GM12801 (cell line): ENCODE data around the gene HLF.

ENCODE experiments used
- CTCF ChIP-seq: IDR thresholded peaks from one replicate; pipeline ENCODE4 v1.5.1; 2011; ENCODE audit warnings: control low read depth; ENCODE audit not compliant: insufficient read length; ENCODE audit errors: extremely low read depth

HLF gene

GRCh38 chr17:55323518-55324295 lies 58.9 kb downstream of the HLF start:
- no peak for TF ChIP-seq CTCF

- no peak for TF ChIP-seq CTCF
Observed at GRCh38 chr17:55324296-55324978, 59.7 kb downstream of the HLF start.

DNA sequence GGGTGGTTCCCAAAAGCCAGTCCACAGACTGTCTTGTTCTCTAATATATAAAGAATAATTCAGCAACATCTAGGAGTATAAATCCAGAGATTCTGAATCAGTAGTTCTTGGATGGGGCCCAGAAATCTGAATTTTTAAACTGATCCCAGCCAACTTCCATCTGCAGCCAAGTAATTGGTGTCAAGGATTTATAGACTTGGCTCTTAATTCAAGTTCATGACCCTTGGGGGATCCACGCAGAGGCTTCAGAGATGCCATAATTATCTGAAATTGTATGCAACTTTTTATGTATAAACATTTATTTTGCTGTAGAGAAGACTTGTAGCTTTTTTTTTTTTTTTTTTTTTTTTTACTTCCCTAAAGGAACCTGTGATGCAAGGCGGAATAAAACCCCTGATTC lies 60.6 kb downstream of the HLF start:
- no peak for TF ChIP-seq CTCF

DNA sequence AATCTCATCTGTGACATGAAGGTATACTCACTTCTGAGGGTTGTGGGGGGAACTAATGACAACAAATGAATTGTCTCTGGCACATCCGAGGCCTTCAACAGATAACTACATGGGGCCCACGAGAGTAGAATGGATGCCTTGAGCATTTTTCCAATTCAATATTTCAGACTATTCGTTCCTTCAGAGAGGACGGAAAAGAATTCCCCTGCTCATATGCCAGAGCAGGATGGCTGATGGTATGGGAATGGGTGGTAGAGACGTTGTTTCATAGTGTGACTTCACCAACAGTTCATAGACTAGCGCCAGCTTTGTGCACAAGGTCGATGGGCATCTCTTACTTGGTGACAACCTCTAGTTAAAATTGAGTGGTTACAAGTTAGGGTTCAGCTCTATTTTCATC lies 61.3 kb downstream of the HLF start:
- no peak for TF ChIP-seq CTCF

DNA sequence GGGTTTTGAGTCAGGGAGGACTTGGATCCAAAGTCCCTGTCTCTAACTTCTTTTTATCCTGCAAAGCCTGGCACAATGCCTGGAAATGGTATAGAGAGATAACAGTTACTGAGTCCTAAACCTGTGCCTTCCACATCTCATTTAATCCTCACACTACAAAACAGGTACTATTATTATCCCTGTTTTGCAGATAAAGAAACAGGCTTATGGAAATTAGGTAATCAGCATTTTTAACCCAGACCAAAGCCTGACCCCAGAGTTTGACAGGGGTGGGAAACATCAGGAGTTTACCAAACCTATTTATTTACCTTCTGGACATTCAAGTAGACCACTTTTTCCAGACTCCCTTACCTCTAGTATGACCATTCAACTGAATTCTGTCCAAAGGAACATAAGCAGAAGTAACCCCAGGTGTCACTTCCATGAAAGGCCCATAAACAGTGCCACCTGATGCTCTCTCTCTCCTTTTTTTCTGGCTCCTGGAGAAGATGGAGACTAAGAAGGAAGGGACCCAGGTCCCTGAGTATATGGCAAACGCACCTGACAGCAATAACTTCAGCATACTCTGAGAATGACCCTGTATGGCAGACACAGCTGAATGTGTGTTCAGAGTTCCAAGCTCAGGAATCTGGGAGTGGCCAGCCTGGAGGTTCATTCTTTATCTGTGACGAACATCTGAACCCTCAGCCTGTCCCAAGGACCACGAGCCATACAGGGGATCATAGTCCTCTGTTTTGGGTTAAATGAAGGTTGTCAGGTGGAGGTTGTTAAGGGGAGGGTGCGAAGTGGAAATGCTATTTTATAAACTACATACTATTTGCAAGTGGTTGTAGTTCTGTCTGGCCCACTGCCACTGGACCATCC lies 62.7 kb downstream of the HLF start:
- no peak for TF ChIP-seq CTCF

DNA sequence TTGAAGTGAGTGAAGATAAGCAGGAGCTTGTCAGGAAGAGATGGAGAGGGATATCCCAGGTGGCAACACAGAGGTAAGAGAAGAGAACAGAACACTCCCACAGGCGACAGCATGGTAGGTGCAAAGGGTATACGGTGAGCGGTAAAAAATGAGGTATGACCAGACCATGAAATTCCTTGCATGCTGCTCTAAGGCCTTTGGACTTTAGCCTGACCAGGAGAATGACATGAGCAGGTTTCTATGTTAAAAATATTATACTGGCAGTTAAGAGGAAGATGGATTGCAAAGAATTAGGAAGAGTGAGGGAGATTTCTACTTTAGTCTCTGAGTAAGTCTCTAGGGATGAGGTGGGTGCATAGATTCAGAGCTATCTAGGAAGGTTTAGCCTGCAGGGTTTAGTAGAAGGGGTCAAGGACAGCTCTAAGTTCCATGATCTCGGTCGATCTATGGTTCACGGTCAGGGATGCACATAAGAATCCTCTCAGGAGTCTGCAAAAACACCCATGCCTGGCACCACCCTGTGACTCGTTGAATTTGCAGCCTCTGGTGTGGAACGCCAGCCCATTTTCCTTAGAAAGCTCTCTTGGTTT lies 65.7 kb downstream of the HLF start:
- no peak for TF ChIP-seq CTCF
